Esophagus squamous epithelium (tissue), 5 donors: Measurements from ENCODE around the gene SMAD5. TPM values are rescaled to one million over a fixed set of nuclear protein-coding genes. Genes with fewer than 3 reads are reported as not detected.

ENCODE experiments used
- DNase-seq: peaks from one replicate; lab custom pipeline; 2025; lab: John Stamatoyannopoulos, UW
- H3K27ac ChIP-seq, 4 donors: fragments of 200-600 bp; sonication (generic); one replicate each; pipeline ENCODE4 v1.5.1; 2016 to 2019; ENCODE audit warnings: mild to moderate bottlenecking in 1 of 4
- H3K27me3 ChIP-seq, 4 donors: fragments of 200-600 bp; sonication (generic); 1 replicate in 3 of 4; 2 replicates in 1 of 4; pipeline versions ENCODE4 v1.5.1 to v1.6.0; 2017 to 2021; ENCODE audit warnings: antibody characterized with exemption in 1 of 4
- H3K36me3 ChIP-seq, 3 donors: fragments of 200-600 bp; sonication (generic); one replicate each; pipeline ENCODE4 v1.5.1; 2016 to 2019
- H3K4me1 ChIP-seq, 3 donors: fragments of 200-600 bp; sonication (generic); one replicate each; pipeline ENCODE4 v1.5.1; 2017 to 2019
- H3K4me3 ChIP-seq, 4 donors: fragments of 200-600 bp; sonication (generic); 1 replicate in 3 of 4; 2 replicates in 1 of 4; pipeline ENCODE4 v1.5.1; 2016 to 2019; ENCODE audit warnings: mild to moderate bottlenecking in 2 of 4, moderate library complexity in 1 of 4
- H3K9me3 ChIP-seq, 3 donors: fragments of 200-600 bp; sonication (generic); one replicate each; pipeline ENCODE4 v1.5.1; 2016 to 2019
- CTCF ChIP-seq, 6 experiments: fragments of 450-650 bp in 4 of 6; fragments of 200-600 bp in 2 of 6; sonication (generic) in 2 of 6; IDR thresholded peaks; one replicate each; pipeline ENCODE4 v1.5.1; 2016 to 2019; ENCODE audit warnings: antibody characterized with exemption in 6 of 6, mild to moderate bottlenecking in 4 of 6, moderate library complexity in 4 of 6
- POLR2A ChIP-seq, 4 donors: fragments of 450-650 bp; IDR thresholded peaks; one replicate each; pipeline ENCODE4 v1.6.1; 2017; ENCODE audit warnings: antibody characterized with exemption in 4 of 4, mild to moderate bottlenecking in 4 of 4, moderate library complexity in 3 of 4
- WGBS, 2 donors: methylation state at CpG; one replicate each; pipeline ENCODE4 v1.1.5; 2018; 5-methylcytosine and 5-hydroxymethylcytosine counted together
- intact Hi-C: fragments of 100-400 bp; cut with DNase I; formaldehyde crosslinking; loops from one replicate; pipeline ENCODE4 v1.15.0; 2022
- total RNA-seq, 4 donors: library from RNA; depleted of rRNA; stranded (reverse); fragments of >200 nt; gene quantifications; one replicate each; pipeline ENCODE4 v1.1.0, GENCODE V29; 2016
- donor health status: DM: yes; HTN: yes; CAD: no.

SMAD5 gene
- total RNA-seq, 4 donors from 2014 or later = 32.0 to 49.6 (median 38.1) TPM

DNA sequence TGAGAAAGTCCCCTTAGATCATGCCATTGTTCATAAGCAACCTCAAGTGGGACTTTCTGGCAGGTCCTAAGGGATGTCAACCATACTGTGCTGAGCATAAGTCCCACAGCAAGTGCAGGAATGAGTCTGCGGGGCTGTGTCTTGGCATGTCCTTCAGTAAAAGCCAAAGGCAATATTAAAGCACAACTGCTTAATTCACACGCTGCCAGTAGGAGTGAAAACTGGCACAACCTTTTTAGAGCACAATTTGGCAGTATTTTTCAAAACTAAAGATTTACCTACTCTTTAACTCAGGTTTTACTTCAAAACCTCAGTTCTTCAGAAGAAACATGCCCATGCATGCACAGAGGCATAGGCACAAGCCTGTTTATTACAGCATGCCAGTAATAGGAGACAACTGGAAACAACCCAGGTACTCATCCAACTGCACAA lies 24.4 kb upstream of the SMAD5 start:
- Histone ChIP-seq H3K4me1 (peaks cover 0 to 42% (median 15%) of the 10 kb centered on the region in 3 donors), H3K9me3 (no peaks in the 10 kb centered on the region), H3K36me3 (no peaks in the 10 kb centered on the region), H3K27me3 (no peaks in the 10 kb centered on the region), H3K4me3 (no peak overlapping the region), H3K27ac (peak overlapping the region in 2 of 4 donors; percentile 3 to 42)
- intact Hi-C loops = no loop called here
- no peak for DNase-seq
- TF ChIP-seq POLR2A (IDR thresholded peaks at IDR 0.05) = no peak
- peak in 2 of 6 experiments; percentile 33 to 44 for TF ChIP-seq CTCF (IDR thresholded peaks at IDR 0.05)
- 29 to 83% methylated on average over 1 to 2 of the region's 2 CpGs for WGBS, 2 donors

DNA sequence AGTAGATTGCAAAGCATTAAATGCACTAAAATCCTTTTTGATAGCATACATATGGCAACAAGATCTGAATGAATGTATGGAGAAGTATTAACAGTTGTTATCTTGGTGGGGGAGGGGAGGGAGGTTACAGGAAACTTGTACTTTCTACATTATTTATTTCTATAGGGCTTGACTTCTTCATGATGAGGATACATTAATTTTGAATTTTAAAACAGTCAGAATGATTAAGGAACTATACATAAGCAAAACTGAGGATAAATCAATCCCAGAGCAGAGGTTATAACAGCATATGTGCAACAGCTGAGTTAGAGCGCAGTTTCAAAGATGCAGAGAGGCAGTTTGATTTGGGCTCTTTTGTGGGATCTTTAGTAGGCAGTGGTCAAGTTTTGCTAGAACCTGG lies 23.9 kb upstream of the SMAD5 start:
- DNase-seq = no peak
- Histone ChIP-seq H3K4me1 (peaks cover 0 to 46% (median 15%) of the 10 kb centered on the region in 3 donors), H3K9me3 (no peaks in the 10 kb centered on the region), H3K27ac (peak overlapping the region in 1 of 4 donors; percentile 21), H3K27me3 (no peaks in the 10 kb centered on the region), H3K4me3 (no peak overlapping the region), H3K36me3 (no peaks in the 10 kb centered on the region)
- 100% methylated on average over 1 of the region's 1 CpG for WGBS, 2 donors
- intact Hi-C loops = no loop called here
- TF ChIP-seq POLR2A (IDR thresholded peaks at IDR 0.05) = no peak
- TF ChIP-seq CTCF (IDR thresholded peaks at IDR 0.05) = no peak

DNA sequence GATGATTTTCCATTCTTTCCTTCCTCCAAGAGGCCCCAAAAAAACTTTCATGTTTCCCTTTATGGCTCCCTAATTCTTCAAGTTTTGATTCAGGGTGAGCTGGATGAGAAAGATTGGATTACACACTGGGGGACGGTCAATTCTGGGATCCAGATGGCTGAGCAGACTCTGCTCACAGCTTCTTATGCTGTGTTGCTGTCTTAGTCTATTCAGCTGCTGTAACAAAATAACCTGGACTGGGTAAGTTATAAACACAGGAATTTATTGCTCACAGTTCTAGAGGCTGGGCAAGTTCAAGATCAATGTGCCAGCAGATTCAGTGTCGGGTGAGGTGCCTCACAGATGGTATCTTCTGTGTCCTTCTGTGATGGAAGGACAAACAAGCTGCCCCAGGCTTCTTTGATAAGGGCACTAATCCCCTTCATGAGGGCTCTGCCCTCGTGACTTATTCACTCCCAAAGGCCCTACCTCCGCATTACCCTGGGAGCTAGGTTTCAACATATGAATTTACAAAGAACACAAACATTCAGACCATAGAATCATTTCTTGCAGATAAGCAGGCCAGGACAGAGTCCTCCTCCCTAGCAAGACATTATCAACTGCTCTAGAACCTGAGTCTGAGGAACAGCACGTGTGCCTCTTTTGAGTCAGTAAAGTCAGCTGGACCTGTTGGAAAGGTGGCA lies 23.1 kb upstream of the SMAD5 start:
- Histone ChIP-seq H3K27ac (peak overlapping the region in 1 of 4 donors; percentile 21), H3K4me1 (peaks cover 0 to 46% (median 8%) of the 10 kb centered on the region in 3 donors), H3K36me3 (no peaks in the 10 kb centered on the region), H3K27me3 (no peaks in the 10 kb centered on the region), H3K9me3 (no peaks in the 10 kb centered on the region), H3K4me3 (no peak overlapping the region)
- DNase-seq = no peak
- intact Hi-C loops = no loop called here
- WGBS, 2 donors = 84 to 89% methylated on average over 5 of the region's 5 CpGs
- TF ChIP-seq POLR2A (IDR thresholded peaks at IDR 0.05) = no peak
- TF ChIP-seq CTCF (IDR thresholded peaks at IDR 0.05) = no peak

- intact Hi-C loops = no loop called here
- no peaks in the 10 kb centered on the region for H3K36me3 ChIP-seq
- 83 to 100% methylated on average over 2 of the region's 2 CpGs for WGBS, 2 donors
These were observed 19.0 kb upstream of the SMAD5 start for GRCh38 chr5:136113606-136114005.

More at GRCh38 chr5:136113606-136114005, 19.0 kb upstream of the SMAD5 start:
- peak overlapping the region in 3 of 4 donors; percentile 55 to 72 (median 65) for H3K27ac ChIP-seq
- H3K9me3 ChIP-seq = no peaks in the 10 kb centered on the region
- no peak overlapping the region for H3K4me3 ChIP-seq
- TF ChIP-seq CTCF (IDR thresholded peaks at IDR 0.05) = no peak
- TF ChIP-seq POLR2A (IDR thresholded peaks at IDR 0.05) = no peak
- no peak for DNase-seq
- peaks cover 0 to 54% (median 13%) of the 10 kb centered on the region in 3 donors for H3K4me1 ChIP-seq
- no peaks in the 10 kb centered on the region for H3K27me3 ChIP-seq
